B cell (primary cell): ENCODE results near the gene ZNF615. TPM values are rescaled to one million over a fixed set of nuclear protein-coding genes. Genes with fewer than 3 reads are reported as not detected.

Source experiments
- ATAC-seq: fragments of 200-7000 bp; cut with Tn5 transposase; one replicate; pipeline ENCODE4 v1.10.0; 2021; ENCODE audit warnings: low read depth, mild to moderate bottlenecking, moderate number of reproducible peaks, moderate library complexity
- CTCF ChIA-PET: fragments of 350-600 bp; sonication (Branson Sonifier 250); formaldehyde crosslinking; loops from one replicate; lab custom pipeline; 2021; ENCODE audit warnings: antibody characterized with exemption, inconsistent platforms; lab: Charles Lee
- POLR2A ChIA-PET: fragments of 350-600 bp; sonication (Branson Sonifier 250); formaldehyde crosslinking; loops from one replicate; lab custom pipeline; 2021; ENCODE audit warnings: antibody characterized with exemption; lab: Charles Lee
- DNase-seq: peaks from one replicate; pipeline ENCODE4 v3.0.0; 2013
- H2AFZ ChIP-seq: 2 replicates; pipeline ENCODE4 v1.6.1; 2012; ENCODE audit warnings: mild to moderate bottlenecking, low read depth, low read length; ENCODE audit not compliant: insufficient read depth, poor library complexity, severe bottlenecking
- H3K27ac ChIP-seq, 2 donors: 1 replicate in 1 of 2; 2 replicates in 1 of 2; pipeline ENCODE4 v1.5.1; 2012 to 2013; ENCODE audit warnings: low read length in 2 of 2, mild to moderate bottlenecking in 2 of 2, moderate library complexity in 1 of 2
- H3K27me3 ChIP-seq, 4 experiments: fragments of 200-600 bp in 1 of 4; sonication (generic) in 1 of 4; replicated peaks in 1 of 4; 1 replicate in 2 of 4; 2 replicates in 2 of 4; pipeline versions ENCODE4 v1.6.1 to v1.7.0; 2013 to 2016; ENCODE audit warnings: low read length in 3 of 4, mild to moderate bottlenecking in 2 of 4, mixed read lengths in 1 of 4, moderate library complexity in 1 of 4; ENCODE audit not compliant: insufficient read depth in 4 of 4, control insufficient read depth in 3 of 4; ENCODE audit errors: control extremely low read depth in 1 of 4
- H3K36me3 ChIP-seq, 2 experiments: replicated peaks in 1 of 2; 1 replicate in 1 of 2; 2 replicates in 1 of 2; pipeline versions ENCODE4 v1.6.1 to v1.7.1; 2013; ENCODE audit warnings: low read length in 1 of 2; ENCODE audit not compliant: insufficient read depth in 2 of 2, control insufficient read depth in 1 of 2; ENCODE audit errors: control extremely low read depth in 1 of 2, extremely low read depth in 1 of 2
- H3K4me1 ChIP-seq, 2 donors: fragments of 200-600 bp in 1 of 2; sonication (generic) in 1 of 2; 1 replicate in 1 of 2; 2 replicates in 1 of 2; pipeline versions ENCODE4 v1.5.1 to v1.6.1; 2013 to 2017; ENCODE audit warnings: low read length in 2 of 2; ENCODE audit not compliant: control insufficient read depth in 2 of 2, insufficient read depth in 2 of 2
- H3K4me2 ChIP-seq: replicated peaks from 2 replicates; pipeline ENCODE3; 2012; ENCODE audit warnings: mild to moderate bottlenecking, low read depth, low read length; ENCODE audit not compliant: poor library complexity, severe bottlenecking
- H3K4me3 ChIP-seq, 5 experiments: fragments of 200-600 bp in 1 of 5; sonication (generic) in 1 of 5; 1 replicate in 3 of 5; 2 replicates in 2 of 5; pipeline versions ENCODE4 v1.5.1 to v1.7.0; 2011 to 2016; ENCODE audit warnings: low read length in 4 of 5, mild to moderate bottlenecking in 4 of 5, low read depth in 2 of 5, control low read depth in 1 of 5, moderate library complexity in 1 of 5; ENCODE audit not compliant: insufficient read depth in 1 of 5; ENCODE audit errors: control extremely low read depth in 1 of 5, extremely low read depth in 1 of 5
- H3K79me2 ChIP-seq: fragments of 200-600 bp; sonication (generic); one replicate; pipeline ENCODE4 v1.6.0; 2016; ENCODE audit warnings: low read length; ENCODE audit not compliant: control insufficient read depth, insufficient read depth
- H3K9ac ChIP-seq: fragments of 200-600 bp; sonication (generic); 2 replicates; pipeline ENCODE4 v1.6.1; 2017; ENCODE audit warnings: mild to moderate bottlenecking, low read length, moderate library complexity
- H3K9me3 ChIP-seq, 3 donors: one replicate each; pipeline versions ENCODE4 v1.6.1 to v1.7.1; 2013; ENCODE audit warnings: low read length in 2 of 3; ENCODE audit not compliant: control insufficient read depth in 2 of 3, insufficient read depth in 1 of 3; ENCODE audit errors: control extremely low read depth in 1 of 3
- H4K20me1 ChIP-seq: 2 replicates; pipeline ENCODE4 v1.6.0; 2012; ENCODE audit warnings: mild to moderate bottlenecking, low read length; ENCODE audit not compliant: insufficient read depth, control insufficient read depth, poor library complexity, severe bottlenecking
- H3K27ac Mint-ChIP-seq: one replicate; pipeline ENCODE4 v1.8.0; 2021; ENCODE audit warnings: mixed read lengths
- H3K27me3 Mint-ChIP-seq: one replicate; pipeline ENCODE4 v1.8.0; 2021; ENCODE audit warnings: mixed read lengths
- H3K4me1 Mint-ChIP-seq: one replicate; pipeline ENCODE4 v1.8.0; 2021; ENCODE audit warnings: mixed read lengths
- H3K4me3 Mint-ChIP-seq: one replicate; pipeline ENCODE4 v1.8.0; 2021; ENCODE audit warnings: mixed read lengths
- H3K9me3 Mint-ChIP-seq: one replicate; pipeline ENCODE4 v1.8.0; 2022; ENCODE audit warnings: mixed read lengths; ENCODE audit not compliant: insufficient read depth
- EZH2 ChIP-seq: IDR thresholded peaks from 2 replicates; pipeline ENCODE4 v1.6.1; 2012; ENCODE audit warnings: borderline replicate concordance, low read depth, mild to moderate bottlenecking, moderate library complexity, low read length; ENCODE audit not compliant: insufficient read depth, poor library complexity, severe bottlenecking
- WGBS: methylation state at CpG from one replicate; pipeline ENCODE4 v1.1.5; 2013; ENCODE audit warnings: missing lambda C conversion rate; ENCODE audit not compliant: insufficient coverage; 5-methylcytosine and 5-hydroxymethylcytosine counted together
- intact Hi-C: fragments of 100-400 bp; cut with micrococcal nuclease; formaldehyde crosslinking; loops from one replicate; pipeline ENCODE4 v1.10.0; 2022
- polyA plus RNA-seq: library from polyadenylated mRNA; depleted of rRNA; stranded (reverse); fragments of >200 nt; gene quantifications from 2 replicates; pipeline ENCODE4 v1.2.3, GENCODE V29; 2012
- total RNA-seq, 2 donors: library from RNA; stranded (reverse); fragments of 120-200 nt in 1 of 2; gene quantifications; 1 replicate in 1 of 2; 2 replicates in 1 of 2; pipeline versions ENCODE4 v1.2.3 to v1.2.4, GENCODE V29; 2013 to 2022
- TF ChIP-seq, protein P1 (sequence below): fragments of 200-600 bp; IDR thresholded peaks from one replicate; pipeline ENCODE4 v1.8.0; 2022; ENCODE audit warnings: antibody characterized with exemption, mild to moderate bottlenecking

The ZNF615 gene
- total and polyA plus RNA-seq, 2 donors (not counting 1 experiment from before 2014, with no cell fraction given): 5.0 to 16.8 TPM

DNA sequence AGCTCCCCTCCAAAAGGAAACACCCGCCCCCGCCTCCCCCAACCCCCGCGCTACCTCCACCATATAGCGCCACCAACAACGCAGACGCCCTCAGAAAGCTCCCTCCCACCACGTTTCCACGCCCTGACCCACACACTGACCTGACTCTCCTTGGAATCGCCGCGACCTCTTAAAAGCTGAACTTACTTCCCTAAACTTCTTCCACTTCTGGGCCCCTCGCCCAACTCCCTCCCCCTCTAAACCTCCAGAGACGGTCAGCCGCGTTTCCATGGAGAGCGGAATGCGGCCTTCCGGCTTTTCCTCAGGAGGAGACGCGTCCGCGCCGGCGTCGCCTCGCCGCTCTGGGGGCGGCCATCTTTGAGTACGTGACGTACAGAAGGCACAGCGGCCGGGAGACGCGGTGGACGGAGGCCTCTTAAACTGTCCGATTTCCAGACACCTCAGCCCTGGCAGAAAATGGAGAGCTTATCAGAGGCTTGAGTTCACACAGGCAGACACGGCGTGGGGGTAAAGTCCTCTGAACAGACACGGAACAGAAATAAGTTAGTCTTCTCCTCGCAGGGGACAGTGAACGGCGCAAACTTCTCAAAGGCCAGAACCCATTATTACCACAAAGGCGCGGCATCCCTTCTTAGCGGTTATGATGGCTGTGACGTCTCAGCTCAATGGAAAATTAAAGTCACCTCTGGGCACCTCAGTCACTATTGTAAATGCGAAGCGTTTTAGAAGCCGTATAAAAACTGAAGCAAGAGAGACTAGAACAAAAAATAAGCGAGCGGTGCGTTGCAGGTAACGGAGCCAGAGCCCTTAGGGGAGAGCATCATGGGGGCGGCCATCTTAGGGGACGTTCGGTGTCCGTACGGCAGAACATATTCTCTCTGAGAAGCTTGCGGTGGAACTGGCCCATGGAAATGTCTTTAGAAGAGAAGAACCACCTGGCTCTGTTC is 40.8 kb upstream of the ZNF615 start, which contains the start of gene ZNF432:
TSS of gene ZNF432 (minus strand) at position 284 of the 947 bp plus-strand sequence. CDS start 1,970 bp downstream, outside the sequence.
- Histone ChIP-seq H3K9ac (peak within 1 kb of the TSS; percentile 95), H3K4me3 (peak within 1 kb of the TSS; percentile 70 to 99 (median 93)), H2AFZ (peak within 1 kb of the TSS; percentile 92), H3K79me2 (peaks cover 28% of the 10 kb centered on the region), H4K20me1 (no peaks in the 10 kb centered on the region), H3K9me3 (peaks cover 6 to 19% (median 14%) of the 10 kb centered on the region in 3 donors), H3K27me3 (no peaks in the 10 kb centered on the region), H3K36me3 (peaks cover 11 to 12% of the 10 kb centered on the region in 2 experiments), H3K4me2 (peak within 1 kb of the TSS; percentile 77), H3K4me1 (peaks cover 9 to 10% of the 10 kb centered on the region in 2 donors), H3K27ac (peak within 1 kb of the TSS; percentile 92 to 99)
- POLR2A ChIA-PET: interaction anchor here (0.6 to 2.1 kb wide), 5 partner anchors 21 to 141 kb away, joined by 6 to 19 read pairs (median 7); partner anchors contain the start of genes PPP2R1A, ZNF614 and ZNF615
- no peak for TF ChIP-seq EZH2
- TF ChIP-seq, protein P1, sequence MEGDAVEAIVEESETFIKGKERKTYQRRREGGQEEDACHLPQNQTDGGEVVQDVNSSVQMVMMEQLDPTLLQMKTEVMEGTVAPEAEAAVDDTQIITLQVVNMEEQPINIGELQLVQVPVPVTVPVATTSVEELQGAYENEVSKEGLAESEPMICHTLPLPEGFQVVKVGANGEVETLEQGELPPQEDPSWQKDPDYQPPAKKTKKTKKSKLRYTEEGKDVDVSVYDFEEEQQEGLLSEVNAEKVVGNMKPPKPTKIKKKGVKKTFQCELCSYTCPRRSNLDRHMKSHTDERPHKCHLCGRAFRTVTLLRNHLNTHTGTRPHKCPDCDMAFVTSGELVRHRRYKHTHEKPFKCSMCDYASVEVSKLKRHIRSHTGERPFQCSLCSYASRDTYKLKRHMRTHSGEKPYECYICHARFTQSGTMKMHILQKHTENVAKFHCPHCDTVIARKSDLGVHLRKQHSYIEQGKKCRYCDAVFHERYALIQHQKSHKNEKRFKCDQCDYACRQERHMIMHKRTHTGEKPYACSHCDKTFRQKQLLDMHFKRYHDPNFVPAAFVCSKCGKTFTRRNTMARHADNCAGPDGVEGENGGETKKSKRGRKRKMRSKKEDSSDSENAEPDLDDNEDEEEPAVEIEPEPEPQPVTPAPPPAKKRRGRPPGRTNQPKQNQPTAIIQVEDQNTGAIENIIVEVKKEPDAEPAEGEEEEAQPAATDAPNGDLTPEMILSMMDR: no peak
- intact Hi-C loops: loop anchor here (1.0 to 10.0 kb wide), 9 partner anchors 21 to 1472 kb away; partner anchors contain the start of genes ZNF350, ZNF480, ZNF613 and ZNF614
- Mint-ChIP-seq H3K27ac (peak within 1 kb of the TSS; percentile 100), H3K9me3 (peaks cover 3% of the 10 kb centered on the region), H3K4me3 (peak within 1 kb of the TSS; percentile 98), H3K27me3 (no peaks in the 10 kb centered on the region), H3K4me1 (peaks cover 22% of the 10 kb centered on the region)
- peak; percentile 87 for ATAC-seq
- CTCF ChIA-PET: interaction anchor here (1.2 kb wide), 1 partner anchor 11 kb away, joined by 3 read pairs; no protein-coding TSS in a partner anchor
- 0% methylated on average over 56 of the region's 60 CpGs for WGBS
- peak; percentile 93 for DNase-seq
